GM10248 (cell line): ENCODE data around the gene AP3B1.

ENCODE experiments used
- CTCF ChIA-PET: fragments of 300-600 bp; sonication (Branson Sonifier 250); formaldehyde crosslinking; extraction: SDS; loops from one replicate; lab custom pipeline; 2021; ENCODE audit warnings: antibody characterized with exemption; lab: Yijun Ruan, JAX
- POLR2A ChIA-PET: fragments of 350-650 bp; sonication (Branson Sonifier 250); formaldehyde crosslinking; extraction: SDS; loops from one replicate; lab custom pipeline; 2020; ENCODE audit warnings: antibody characterized with exemption; lab: Yijun Ruan, JAX
- DNase-seq: peaks from one replicate; pipeline ENCODE4 v3.0.0; 2012; ENCODE audit errors: extremely low spot score
- CTCF ChIP-seq: IDR thresholded peaks from 2 replicates; pipeline ENCODE4 v1.5.1; 2012; ENCODE audit warnings: mild to moderate bottlenecking, low read depth; ENCODE audit errors: extremely low read depth, missing control alignments, control extremely low read depth

Gene AP3B1

GRCh38 chr5:78245136-78245535 is 49.4 kb downstream of the AP3B1 start:
- no peak for DNase-seq
- no peak for TF ChIP-seq CTCF
- POLR2A ChIA-PET: no interaction called here
- CTCF ChIA-PET: interaction anchor here (1.3 to 2.1 kb wide), 4 partner anchors 8 to 42 kb away, joined by 3 to 7 read pairs (median 4); no protein-coding TSS in a partner anchor

GRCh38 chr5:78243639-78244038 is 50.9 kb downstream of the AP3B1 start:
- DNase-seq: no peak
- POLR2A ChIA-PET: no interaction called here

GRCh38 chr5:78243091-78243490 is 51.4 kb downstream of the AP3B1 start:
- ChIA-PET CTCF (interaction anchor here (1.4 kb wide), 1 partner anchor 13 kb away, joined by 4 read pairs; no protein-coding TSS in a partner anchor), POLR2A (no interaction called here)
- TF ChIP-seq CTCF: no peak
- DNase-seq: no peak

More at GRCh38 chr5:78243639-78244038, 50.9 kb downstream of the AP3B1 start:
- CTCF ChIA-PET: interaction anchor here (1.4 kb wide), 1 partner anchor 13 kb away, joined by 4 read pairs; no protein-coding TSS in a partner anchor
- no peak for TF ChIP-seq CTCF

GRCh38 chr5:78242001-78242400 is 52.5 kb downstream of the AP3B1 start:
- ChIA-PET POLR2A (no interaction called here), CTCF (no interaction called here)
- TF ChIP-seq CTCF: no peak
- no peak for DNase-seq

- POLR2A ChIA-PET: no interaction called here
These were observed 56.6 kb downstream of the AP3B1 start for GRCh38 chr5:78237911-78238310.

GRCh38 chr5:78236046-78236445 is 58.5 kb downstream of the AP3B1 start:
- ChIA-PET CTCF (interaction anchor here (0.8 to 2.3 kb wide), 8 partner anchors 9 to 143 kb away, joined by 3 to 8 read pairs (median 4); no protein-coding TSS in a partner anchor), POLR2A (no interaction called here)
- TF ChIP-seq CTCF: no peak
- no peak for DNase-seq

More at GRCh38 chr5:78237911-78238310, 56.6 kb downstream of the AP3B1 start:
- CTCF ChIA-PET: interaction anchor here (2.3 kb wide), 1 partner anchor 8 kb away, joined by 7 read pairs; no protein-coding TSS in a partner anchor
- TF ChIP-seq CTCF: no peak
- no peak for DNase-seq
